Measurements from ENCODE around the gene PRPF6. TPM values are rescaled to one million over a fixed set of nuclear protein-coding genes. Genes with fewer than 3 reads are reported as not detected.

The PRPF6 gene
- total and polyA plus RNA-seq, 9 donors = 42.8 to 64.4 (median 57.6) TPM

- Histone ChIP-seq H3K4me1 (ENCODE audit: control insufficient read depth, insufficient read depth, low read length) (peaks cover 29% of the 10 kb centered on the region), H3K36me3 (ENCODE audit: control insufficient read depth, insufficient read depth, low read length) (peaks cover 7% of the 10 kb centered on the region), H3K27ac (ENCODE audit: low read length) (no peak overlapping the region), H3K27me3 (ENCODE audit: control insufficient read depth, insufficient read depth, low read length) (peaks cover 18% of the 10 kb centered on the region), H3K4me3 (ENCODE audit: low read length) (peak overlapping the region; percentile 72), H3K9me3 (replicated peaks; ENCODE audit: control insufficient read depth, low read depth, low read length) (no peaks in the 10 kb centered on the region)
- peak; percentile 30 for DNase-seq
- 48% methylated on average over 10 of the region's 15 CpGs for WGBS (ENCODE audit: insufficient coverage)
Measured at GRCh38 chr20:64077876-64078551, 97.1 kb downstream of the PRPF6 start.

GRCh38 chr20:64078934-64079272 lies 98.0 kb downstream of the PRPF6 start:
- Histone ChIP-seq H3K4me3 (ENCODE audit: low read length) (peak overlapping the region; percentile 72), H3K27ac (ENCODE audit: low read length) (no peak overlapping the region), H3K27me3 (ENCODE audit: control insufficient read depth, insufficient read depth, low read length) (peaks cover 24% of the 10 kb centered on the region), H3K4me1 (ENCODE audit: control insufficient read depth, insufficient read depth, low read length) (peaks cover 33% of the 10 kb centered on the region), H3K36me3 (ENCODE audit: control insufficient read depth, insufficient read depth, low read length) (peaks cover 3% of the 10 kb centered on the region), H3K9me3 (replicated peaks; ENCODE audit: control insufficient read depth, low read depth, low read length) (no peaks in the 10 kb centered on the region)
- WGBS (ENCODE audit: insufficient coverage) = 40% methylated on average over 1 of the region's 4 CpGs
- DNase-seq = no peak

GRCh38 chr20:64079273-64080012 lies 98.5 kb downstream of the PRPF6 start, which contains the start of gene RGS19:
TSS of gene RGS19 (minus strand) at chr20:64079518. CDS start at chr20:64076886, 2,632 bp downstream.
- WGBS (ENCODE audit: insufficient coverage) = 0% methylated on average over 56 of the region's 73 CpGs
- H3K36me3 ChIP-seq (ENCODE audit: control insufficient read depth, insufficient read depth, low read length) = no peaks in the 10 kb centered on the region
- H3K4me1 ChIP-seq (ENCODE audit: control insufficient read depth, insufficient read depth, low read length) = peaks cover 37% of the 10 kb centered on the region
- peak; percentile 93 for DNase-seq
- peaks cover 28% of the 10 kb centered on the region for H3K27me3 ChIP-seq (ENCODE audit: control insufficient read depth, insufficient read depth, low read length)
- peak within 1 kb of the TSS; percentile 72 for H3K4me3 ChIP-seq (ENCODE audit: low read length)
- peak within 1 kb of the TSS; percentile 29 for H3K27ac ChIP-seq (ENCODE audit: low read length)
- no peaks in the 10 kb centered on the region for H3K9me3 ChIP-seq (replicated peaks; ENCODE audit: control insufficient read depth, low read depth, low read length)

GRCh38 chr20:64080013-64080812 lies 99.3 kb downstream of the PRPF6 start, which contains the start of gene OPRL1:
TSS of gene OPRL1 (plus strand) at chr20:64080082. CDS start at chr20:64092721, 12,639 bp downstream.
- WGBS (ENCODE audit: insufficient coverage) = 5% methylated on average over 46 of the region's 62 CpGs
- Histone ChIP-seq H3K27ac (ENCODE audit: low read length) (peak within 1 kb of the TSS; percentile 29), H3K4me3 (ENCODE audit: low read length) (peak within 1 kb of the TSS; percentile 72), H3K36me3 (ENCODE audit: control insufficient read depth, insufficient read depth, low read length) (no peaks in the 10 kb centered on the region), H3K9me3 (replicated peaks; ENCODE audit: control insufficient read depth, low read depth, low read length) (no peaks in the 10 kb centered on the region), H3K4me1 (ENCODE audit: control insufficient read depth, insufficient read depth, low read length) (peaks cover 42% of the 10 kb centered on the region), H3K27me3 (ENCODE audit: control insufficient read depth, insufficient read depth, low read length) (peaks cover 36% of the 10 kb centered on the region)
- no peak for DNase-seq

GRCh38 chr20:64080813-64081623 lies 100.1 kb downstream of the PRPF6 start:
- Histone ChIP-seq H3K36me3 (ENCODE audit: control insufficient read depth, insufficient read depth, low read length) (no peaks in the 10 kb centered on the region), H3K27ac (ENCODE audit: low read length) (no peak overlapping the region), H3K4me3 (ENCODE audit: low read length) (peak overlapping the region; percentile 40), H3K27me3 (ENCODE audit: control insufficient read depth, insufficient read depth, low read length) (peaks cover 44% of the 10 kb centered on the region), H3K9me3 (replicated peaks; ENCODE audit: control insufficient read depth, low read depth, low read length) (no peaks in the 10 kb centered on the region), H3K4me1 (ENCODE audit: control insufficient read depth, insufficient read depth, low read length) (peaks cover 42% of the 10 kb centered on the region)
- DNase-seq = no peak
- 58% methylated on average over 10 of the region's 17 CpGs for WGBS (ENCODE audit: insufficient coverage)

- Histone ChIP-seq H3K9me3 (replicated peaks; ENCODE audit: control insufficient read depth, low read depth, low read length) (peaks cover under 1% of the 10 kb centered on the region), H3K4me1 (ENCODE audit: control insufficient read depth, insufficient read depth, low read length) (peaks cover 42% of the 10 kb centered on the region), H3K36me3 (ENCODE audit: control insufficient read depth, insufficient read depth, low read length) (no peaks in the 10 kb centered on the region), H3K27me3 (ENCODE audit: control insufficient read depth, insufficient read depth, low read length) (peaks cover 49% of the 10 kb centered on the region), H3K4me3 (ENCODE audit: low read length) (no peak overlapping the region), H3K27ac (ENCODE audit: low read length) (no peak overlapping the region)
- no peak for DNase-seq
- 83% methylated on average over 6 of the region's 6 CpGs for WGBS (ENCODE audit: insufficient coverage)
Measured at GRCh38 chr20:64081624-64081964, 100.7 kb downstream of the PRPF6 start.

- Histone ChIP-seq H3K27ac (ENCODE audit: low read length) (no peak overlapping the region), H3K4me1 (ENCODE audit: control insufficient read depth, insufficient read depth, low read length) (peaks cover 42% of the 10 kb centered on the region), H3K4me3 (ENCODE audit: low read length) (no peak overlapping the region), H3K27me3 (ENCODE audit: control insufficient read depth, insufficient read depth, low read length) (peaks cover 51% of the 10 kb centered on the region), H3K36me3 (ENCODE audit: control insufficient read depth, insufficient read depth, low read length) (no peaks in the 10 kb centered on the region), H3K9me3 (replicated peaks; ENCODE audit: control insufficient read depth, low read depth, low read length) (peaks cover 3% of the 10 kb centered on the region)
- DNase-seq = no peak
- WGBS (ENCODE audit: insufficient coverage) = 10% methylated on average over 10 of the region's 13 CpGs
Measured at GRCh38 chr20:64082126-64082731, 101.3 kb downstream of the PRPF6 start.
